Activated naive CD8-positive, alpha-beta T cell treated with anti-CD3 and anti-CD28 coated beads, Interleukin-2, amount 50 U/mL, for 16 hours (primary cell): ENCODE results near the gene KCNT2.

Experiments used
- DNase-seq: peaks from one replicate; pipeline ENCODE4 v3.0.0-alpha.2; 2020; ENCODE audit warnings: low read depth, low spot score

The KCNT2 gene

DNA sequence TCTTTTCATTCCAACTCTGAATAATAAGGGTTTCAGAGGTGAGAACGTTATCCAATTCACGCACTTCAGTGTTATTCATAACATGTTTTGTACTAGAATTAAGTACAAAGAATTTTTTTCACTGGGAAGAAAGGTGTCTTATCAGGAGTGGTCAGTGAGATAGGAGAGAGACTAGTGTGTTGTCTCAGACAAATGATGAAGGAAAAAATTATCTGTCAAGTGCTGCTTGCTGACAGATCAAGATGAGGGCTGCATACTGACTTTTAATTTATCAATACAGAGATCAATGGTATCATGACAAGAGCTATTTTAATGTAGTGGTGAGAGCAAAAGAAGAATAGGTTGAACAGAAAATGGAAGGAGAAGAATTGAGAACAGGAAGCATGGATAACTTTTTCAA is 402.4 kb downstream of the KCNT2 start:
- DNase-seq: no peak

DNA sequence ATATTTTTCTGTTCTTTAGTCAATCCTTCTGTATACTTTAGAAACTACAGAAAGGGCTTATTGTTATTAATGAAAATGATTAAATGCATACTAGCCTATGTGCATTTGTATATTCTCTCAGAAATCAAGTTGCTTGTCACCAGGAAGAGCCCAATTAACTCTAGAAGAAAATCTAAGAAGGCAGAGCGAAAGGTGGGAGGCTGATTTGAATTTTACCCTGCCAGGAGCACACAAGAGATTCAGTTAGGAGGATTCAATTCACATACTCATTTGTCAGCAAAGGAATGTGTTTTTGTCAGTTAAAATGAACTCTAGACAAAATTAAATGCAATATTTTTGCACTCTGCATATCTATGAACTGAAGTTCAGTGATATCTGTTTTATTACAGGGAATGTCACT is 411.8 kb downstream of the KCNT2 start:
- DNase-seq: no peak

DNA sequence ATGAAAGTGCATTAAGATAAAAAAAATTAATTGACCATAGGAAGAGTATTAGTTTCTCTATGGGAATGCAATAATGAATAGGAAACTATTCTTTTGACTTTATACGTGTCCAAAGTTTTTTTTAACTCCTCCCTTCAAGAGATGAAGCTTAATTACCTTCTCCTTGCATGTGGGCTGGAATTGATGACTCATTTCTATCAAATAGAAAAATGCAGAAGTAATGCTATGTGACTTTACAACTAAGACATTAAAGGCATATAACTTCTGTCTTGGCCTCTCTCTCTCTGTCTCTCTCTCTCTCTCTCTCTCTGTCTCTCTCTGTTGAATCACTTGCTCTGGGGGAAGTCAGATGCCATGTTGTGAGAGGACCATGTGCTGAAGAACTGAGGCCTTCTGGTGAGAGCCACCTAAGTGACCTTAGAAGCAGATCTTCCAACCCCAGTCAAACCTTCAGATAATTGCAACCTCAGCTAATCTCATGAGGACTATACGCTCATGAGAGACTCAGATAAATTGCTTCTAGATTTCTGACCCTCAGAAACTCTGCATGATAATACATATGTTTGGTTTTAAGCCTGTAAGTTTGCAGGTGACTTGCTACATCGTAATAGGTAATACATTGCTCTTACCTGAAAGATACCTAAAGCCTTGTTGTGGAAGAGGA is 414.2 kb downstream of the KCNT2 start:
- DNase-seq: no peak

DNA sequence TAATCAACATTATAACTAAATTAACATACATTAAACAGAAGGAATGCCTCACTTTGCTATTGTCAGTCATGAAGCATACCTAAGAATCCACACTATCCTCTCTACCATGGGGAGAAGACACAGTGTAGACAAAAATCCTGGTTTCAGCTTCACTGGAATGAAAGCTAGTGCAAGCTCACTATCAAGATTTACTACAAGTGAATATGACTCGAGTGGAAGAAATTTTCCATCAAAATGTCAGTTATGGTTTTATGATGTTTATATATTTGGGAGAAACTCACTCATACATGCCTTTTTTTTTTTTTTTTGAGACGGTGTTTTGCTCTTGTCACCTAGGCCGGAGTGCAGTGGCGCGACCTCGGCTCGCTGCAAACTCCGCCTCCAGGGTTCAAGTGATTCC is 424.3 kb downstream of the KCNT2 start:
- no peak for DNase-seq

DNA sequence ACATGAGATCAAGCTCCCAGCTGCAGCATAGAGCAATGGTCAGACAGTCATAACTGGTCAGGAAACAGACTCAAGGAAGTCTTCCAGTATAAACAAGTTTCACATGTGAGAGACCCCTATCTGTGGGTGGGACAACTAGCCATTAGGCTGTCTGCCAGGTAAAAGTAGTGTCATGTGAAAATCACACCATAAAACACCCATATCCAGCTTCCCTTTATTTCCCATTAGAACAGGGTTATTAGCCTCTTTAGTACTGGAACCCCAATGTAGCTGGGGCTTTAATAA is 426.7 kb downstream of the KCNT2 start:
- DNase-seq: no peak

DNA sequence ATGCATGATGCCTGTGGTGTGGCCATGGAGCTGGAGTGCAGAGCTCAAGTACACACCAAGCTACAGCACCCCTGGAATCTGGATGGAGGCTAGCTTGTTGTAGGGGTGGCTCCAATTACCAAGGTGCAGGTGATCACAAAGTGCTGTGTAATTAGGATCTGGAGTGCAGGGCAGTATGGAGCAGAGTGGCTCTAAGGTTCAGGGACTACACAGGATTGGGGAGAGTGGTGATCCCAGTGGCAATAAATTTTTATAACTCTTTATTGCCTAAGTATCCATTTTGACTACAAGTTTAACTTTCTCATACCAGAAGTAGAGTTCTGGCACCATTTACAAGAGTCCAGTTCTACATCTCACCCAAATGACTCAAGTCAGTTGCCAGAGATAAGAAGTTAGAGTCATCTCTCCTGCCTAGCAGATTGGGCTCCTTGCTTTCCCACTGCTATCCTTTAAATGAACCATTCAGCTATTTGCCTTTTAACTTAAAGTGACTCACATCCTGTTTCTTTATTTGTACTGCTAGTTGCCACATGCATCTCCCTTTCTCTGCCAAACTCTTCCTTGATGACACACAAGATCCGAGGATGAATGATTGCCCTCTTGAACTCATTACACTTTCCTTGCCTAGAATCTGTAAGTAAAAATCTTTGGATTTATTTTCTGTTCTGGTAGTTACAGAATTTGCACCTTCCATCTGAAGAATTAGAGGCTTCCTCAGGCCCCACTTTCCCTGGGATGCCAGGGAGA is 427.2 kb downstream of the KCNT2 start:
- DNase-seq: no peak

DNA sequence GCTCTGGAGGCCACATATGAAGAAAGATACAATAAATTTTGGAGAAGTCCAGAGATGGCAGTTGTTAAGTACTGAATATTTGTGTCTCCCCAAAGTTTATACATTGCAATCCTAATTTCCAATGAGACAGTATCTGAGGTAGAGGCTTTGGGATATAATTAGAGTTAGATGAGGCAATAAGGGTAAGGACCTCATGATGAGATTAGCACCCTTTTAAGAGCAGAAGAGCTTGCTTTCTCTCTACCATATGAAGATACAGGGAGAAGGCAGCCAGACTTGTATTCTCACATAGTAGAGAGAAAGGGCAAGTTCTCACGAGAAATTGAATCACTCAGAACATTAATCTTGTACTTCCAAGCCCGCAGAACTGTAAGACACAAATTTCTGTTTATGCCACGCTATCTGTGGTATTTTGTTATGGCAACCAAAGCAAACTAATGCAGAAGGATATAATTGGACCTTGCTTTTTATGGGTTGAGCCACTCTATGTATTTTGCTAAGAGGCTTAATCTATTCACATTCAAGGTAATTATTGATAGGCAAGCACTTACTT is 430.1 kb downstream of the KCNT2 start:
- DNase-seq: no peak
